Measurements from ENCODE around the gene HIVEP3.

HIVEP3 gene

DNA sequence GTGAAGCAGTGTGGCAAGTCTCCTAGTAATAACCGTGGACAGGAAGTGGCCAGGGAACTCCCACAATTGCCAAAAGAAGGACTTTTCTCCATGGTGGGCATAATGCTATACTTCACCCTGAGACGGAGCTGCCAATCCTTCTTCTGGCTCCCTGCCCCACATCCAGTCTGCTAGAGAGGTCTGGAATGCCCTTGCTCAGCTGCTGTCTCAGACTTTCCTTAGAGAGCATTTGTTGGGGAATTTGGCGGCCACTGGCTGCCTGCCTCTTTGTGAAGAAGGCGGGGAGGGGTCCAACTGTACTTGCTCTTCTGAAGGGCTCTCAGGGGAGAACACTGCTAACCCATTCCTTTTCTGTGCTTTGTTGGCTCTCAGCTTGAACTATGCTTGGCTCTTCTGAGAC is 310.5 kb downstream of the HIVEP3 start:
- no peak for DNase-seq

DNA sequence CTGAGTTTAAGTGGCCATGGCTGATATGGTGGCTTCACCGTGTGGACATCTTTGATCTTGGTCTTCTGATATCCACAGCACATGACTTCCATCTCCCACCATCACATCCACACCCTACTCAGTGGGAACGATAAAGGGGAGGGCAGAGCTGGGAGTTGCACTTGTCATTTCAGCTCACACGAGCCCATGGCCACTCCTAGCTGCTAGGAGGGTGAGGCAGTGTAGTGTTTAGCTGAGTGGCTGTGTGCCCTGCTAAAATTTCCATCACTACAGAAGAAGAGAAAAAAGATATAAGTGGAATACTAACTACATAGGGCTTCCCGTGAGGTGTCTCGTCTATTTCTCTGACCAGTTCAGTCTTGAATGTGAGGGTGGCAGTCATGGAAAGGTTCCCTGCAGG is 310.9 kb downstream of the HIVEP3 start:
- DNase-seq = no peak

DNA sequence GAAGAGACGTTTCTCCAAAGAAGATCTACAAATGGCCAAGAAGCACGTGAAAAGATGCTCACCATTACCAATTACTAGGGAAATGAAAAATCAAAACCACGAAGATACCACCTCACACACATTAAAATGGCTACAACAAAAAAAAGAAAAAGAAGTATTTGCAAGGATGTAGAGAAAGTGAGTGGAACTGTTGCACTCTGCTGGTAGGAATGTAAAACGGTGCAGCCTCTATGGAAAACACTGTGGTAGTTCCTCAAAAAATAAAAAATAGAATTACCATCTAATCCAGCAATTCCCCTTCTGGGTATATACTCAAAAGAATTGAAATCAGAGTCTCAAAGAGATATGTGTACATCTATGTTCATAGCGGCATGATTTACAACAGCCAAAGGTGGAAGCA is 318.8 kb downstream of the HIVEP3 start:
- DNase-seq = no peak

GRCh38 chr1:41598325-41598724 is 320.4 kb downstream of the HIVEP3 start:
- no peak for DNase-seq

GRCh38 chr1:41592451-41593125 is 326.1 kb downstream of the HIVEP3 start:
- DNase-seq = no peak

GRCh38 chr1:41591891-41592290 is 326.8 kb downstream of the HIVEP3 start:
- no peak for DNase-seq

DNA sequence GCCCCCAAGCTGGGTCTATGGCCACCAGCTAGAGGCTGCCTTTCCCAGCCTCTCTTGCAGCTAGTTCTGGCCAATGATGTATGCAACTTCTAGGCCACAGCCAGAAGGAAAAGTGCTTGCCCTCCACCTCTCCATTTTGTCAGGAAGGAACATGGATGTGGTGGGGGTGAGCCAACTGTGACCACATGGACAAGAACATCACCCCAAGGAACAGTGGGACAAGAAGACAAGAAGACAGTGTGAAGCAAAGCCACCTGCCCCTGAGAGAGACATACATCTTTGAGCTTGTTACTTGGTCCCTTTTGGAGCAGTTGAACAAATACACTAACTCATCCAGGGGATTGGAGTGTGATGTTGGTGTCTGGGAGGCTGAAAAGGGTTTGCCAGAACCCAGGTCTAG is 328.4 kb downstream of the HIVEP3 start:
- DNase-seq = no peak

- DNase-seq = no peak
Measured at GRCh38 chr1:41589395-41589794, 329.3 kb downstream of the HIVEP3 start.

GRCh38 chr1:41588334-41588875 is 330.3 kb downstream of the HIVEP3 start:
- DNase-seq = no peak

GRCh38 chr1:41587791-41588190 is 330.9 kb downstream of the HIVEP3 start:
- no peak for DNase-seq

DNA sequence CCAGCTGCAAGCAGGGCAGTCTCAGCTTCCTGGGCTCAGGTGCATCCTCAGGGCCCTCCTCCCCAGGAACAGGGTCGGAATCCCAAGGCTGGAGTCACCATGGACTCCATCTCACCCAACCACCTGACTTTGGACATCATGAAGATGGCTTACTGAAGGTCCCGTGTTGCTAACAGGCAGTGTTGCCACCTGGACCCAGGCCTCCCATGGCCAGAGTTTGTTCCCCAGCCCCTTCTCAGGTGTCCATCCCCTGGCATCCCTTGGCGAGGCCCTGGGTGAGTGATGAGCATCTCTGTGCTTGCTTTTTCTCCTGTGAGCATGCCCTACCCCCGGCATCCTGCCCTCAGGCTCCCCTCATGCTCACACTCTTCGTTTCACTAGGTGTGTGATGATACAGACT is 332.5 kb downstream of the HIVEP3 start:
- no peak for DNase-seq

- DNase-seq = no peak
Measured at GRCh38 chr1:41583658-41584547, 334.8 kb downstream of the HIVEP3 start.

GRCh38 chr1:41582851-41583657 is 335.7 kb downstream of the HIVEP3 start:
- DNase-seq = no peak

DNA sequence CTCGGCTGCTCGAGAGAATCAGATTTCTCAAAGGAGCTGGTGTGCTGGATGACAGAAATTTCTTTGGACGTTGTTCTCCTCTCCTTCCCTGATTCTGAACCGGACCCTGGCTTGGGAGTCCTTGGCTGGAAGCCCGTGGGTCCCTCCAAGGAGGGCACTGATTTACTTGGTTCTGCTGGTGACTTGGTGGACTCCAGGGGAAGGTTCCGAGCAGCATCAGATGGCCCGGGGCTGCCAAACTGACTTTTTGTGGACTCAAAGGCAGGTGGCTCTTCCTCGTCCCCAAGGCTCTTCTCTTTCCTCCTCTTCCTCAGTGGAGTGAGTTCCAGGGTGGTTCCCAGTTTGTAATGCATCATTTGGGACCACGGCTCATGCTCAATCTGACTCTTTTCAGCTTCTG is 336.4 kb downstream of the HIVEP3 start:
- DNase-seq = no peak

GRCh38 chr1:41582004-41582325 is 336.8 kb downstream of the HIVEP3 start:
- DNase-seq = no peak

DNA sequence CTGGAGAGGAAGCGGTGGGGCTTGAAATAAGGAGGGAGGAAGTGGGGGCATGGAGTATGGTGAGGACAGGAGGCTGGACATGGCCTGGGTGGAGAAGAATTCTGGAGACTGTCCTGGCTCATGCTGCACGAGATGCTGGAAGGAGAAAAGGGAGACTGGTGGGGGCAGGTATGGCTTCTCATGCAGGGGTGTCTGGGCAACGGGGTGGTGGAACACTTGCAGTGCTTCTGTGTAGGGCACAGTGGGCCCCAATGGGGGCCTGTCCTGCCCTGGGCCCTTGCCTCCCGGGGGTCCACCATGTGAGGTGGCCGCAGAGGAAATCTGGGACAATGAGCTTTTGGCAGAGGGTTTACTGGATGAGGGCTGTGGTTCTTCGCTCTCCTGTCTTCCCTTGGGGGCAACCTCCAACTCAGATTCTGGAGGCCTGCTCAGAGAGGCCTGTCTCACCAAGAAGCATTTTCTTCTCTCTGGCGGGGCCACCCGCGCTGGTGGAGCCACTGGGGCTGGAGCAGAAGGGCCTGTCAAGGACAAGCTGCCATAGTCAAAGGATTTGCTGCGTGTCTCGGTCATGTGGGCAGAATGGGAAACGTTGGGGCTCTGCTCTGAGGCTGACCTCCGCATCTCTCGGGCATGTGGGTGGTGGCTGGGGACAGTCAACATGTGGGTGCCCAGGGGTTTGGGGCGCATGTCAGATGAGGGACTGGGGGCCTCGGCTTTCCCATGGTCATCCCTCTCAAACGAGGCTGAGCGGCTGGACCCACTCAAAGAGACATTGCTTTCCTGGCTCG is 337.3 kb downstream of the HIVEP3 start:
- DNase-seq = no peak

DNA sequence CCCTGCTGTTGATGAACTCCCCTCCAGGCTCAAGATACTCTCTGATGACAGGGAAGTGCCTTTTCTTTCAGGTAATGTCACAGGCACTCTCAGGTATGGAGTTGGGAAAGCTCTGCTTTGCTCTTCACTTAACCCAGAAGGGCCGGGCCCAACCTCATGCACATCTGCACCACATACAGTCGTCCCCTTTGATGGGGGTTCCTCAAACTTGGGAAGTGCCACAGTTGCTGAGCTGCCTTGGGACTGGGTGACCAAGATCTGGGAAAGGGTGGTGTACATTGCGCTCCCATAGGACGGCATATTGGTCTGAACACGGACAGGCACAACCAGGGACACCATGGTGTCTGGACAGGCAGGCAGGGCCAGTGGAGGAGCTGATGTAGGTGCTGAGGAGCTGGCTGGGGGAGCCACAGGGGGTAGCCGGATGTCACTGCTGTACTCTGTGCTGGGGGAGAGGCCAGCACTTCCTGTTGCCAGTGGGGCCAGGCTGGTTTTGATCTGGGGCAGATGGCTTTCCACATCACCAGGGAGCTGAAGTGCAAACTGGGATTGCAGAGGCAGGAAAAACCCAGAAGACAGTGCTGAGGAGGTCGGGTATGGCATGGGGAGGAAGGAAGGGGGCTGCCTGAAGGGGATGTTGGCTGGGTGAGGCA is 338.1 kb downstream of the HIVEP3 start:
- no peak for DNase-seq

- DNase-seq = no peak
Measured at GRCh38 chr1:41580021-41580420, 338.7 kb downstream of the HIVEP3 start.

GRCh38 chr1:41578712-41579335 is 339.9 kb downstream of the HIVEP3 start:
- DNase-seq = no peak

GRCh38 chr1:41576620-41577019 is 342.1 kb downstream of the HIVEP3 start:
- no peak for DNase-seq

DNA sequence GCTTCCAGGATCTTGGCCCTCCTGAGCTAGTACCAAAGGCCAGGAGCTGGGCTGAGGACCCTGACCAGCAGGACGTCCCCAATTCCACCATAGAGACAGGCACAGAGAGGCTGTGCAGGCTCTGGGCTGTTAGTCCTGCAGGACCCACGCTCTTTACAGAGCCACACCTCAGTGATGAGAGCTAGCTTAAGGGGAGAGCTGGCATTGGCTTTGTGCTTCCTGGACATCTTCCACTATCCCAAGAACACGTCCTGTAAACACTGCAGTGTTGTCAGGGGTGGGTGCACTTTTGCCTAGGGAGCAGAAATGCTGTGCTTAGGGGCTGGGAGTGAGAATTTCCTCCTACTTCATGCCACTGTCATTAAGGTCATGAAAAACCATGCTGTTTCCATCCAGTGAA is 342.5 kb downstream of the HIVEP3 start:
- DNase-seq = no peak

- no peak for DNase-seq
Measured at GRCh38 chr1:41574842-41575241, 343.9 kb downstream of the HIVEP3 start.

All from CD4-positive, alpha-beta T cell treated with Interferon gamma for 1 hour (primary cell).